ENCODE results near the gene ACTR1A.
A peak's percentile ranks its signal among the peaks of the same experiment; 100 is the strongest.

The ACTR1A gene

GRCh38 chr10:102433619-102434046 is 68.9 kb downstream of the ACTR1A start:
- no peak overlapping the region for H3K27ac ChIP-seq (ENCODE audit: low read length, poor library complexity, severe bottlenecking)
- no peak overlapping the region for H3K4me3 ChIP-seq (ENCODE audit: insufficient read depth in 1 of 2, low read depth in 1 of 2, low read length in 2 of 2)
- H2BK15ac ChIP-seq (ENCODE audit: low read depth, poor library complexity, severe bottlenecking) = peak overlapping the region; percentile 36
- H3K36me3 ChIP-seq (ENCODE audit: control insufficient read depth in 1 of 2, insufficient read depth in 2 of 2, low read depth in 1 of 2, low read length in 2 of 2) = peaks cover 4% of the 10 kb centered on the region in 2 experiments
- no peak overlapping the region for H2AK5ac ChIP-seq (ENCODE audit: low read length, severe bottlenecking)
- no peaks in the 10 kb centered on the region for H3K9me3 ChIP-seq (ENCODE audit: control insufficient read depth, low read length)
- no peak overlapping the region for H3K18ac ChIP-seq (ENCODE audit: low read depth in 1 of 2, low read length in 2 of 2)
- H2BK120ac ChIP-seq (ENCODE audit: low read depth, low read length) = no peak overlapping the region
- H3K14ac ChIP-seq (ENCODE audit: low read length in 2 of 2) = peak overlapping the region in 1 of 2 experiments; percentile 68
- no peak overlapping the region for H3K23ac ChIP-seq (ENCODE audit: low read length in 2 of 2)
- no peak overlapping the region for H2AFZ ChIP-seq (ENCODE audit: low read depth, low read length)
- H3K9ac ChIP-seq (ENCODE audit: low read length) = no peak overlapping the region
- H3K4me1 ChIP-seq (ENCODE audit: control insufficient read depth, insufficient read depth, low read depth, low read length) = peaks cover 17% of the 10 kb centered on the region
- no peak overlapping the region for H3K4ac ChIP-seq (ENCODE audit: low read depth in 1 of 2, low read length in 2 of 2)
- H3K27me3 ChIP-seq (ENCODE audit: control insufficient read depth in 1 of 2, insufficient read depth in 1 of 2, low read length in 2 of 2) = peaks cover 0 to 32% of the 10 kb centered on the region in 2 experiments
- peaks cover 15% of the 10 kb centered on the region for H3K79me1 ChIP-seq (replicated peaks; ENCODE audit: low read length, poor library complexity, severe bottlenecking)
- peak overlapping the region; percentile 36 for H4K8ac ChIP-seq (ENCODE audit: low read length)
- WGBS = 89% methylated on average over 5 of the region's 5 CpGs
- DNase-seq = no peak
- H2BK12ac ChIP-seq (ENCODE audit: low read length in 2 of 2) = peak overlapping the region; percentile 67 to 81
- H2BK5ac ChIP-seq (ENCODE audit: low read depth, low read length, poor library complexity, severe bottlenecking) = no peak overlapping the region
- no peak overlapping the region for H3K4me2 ChIP-seq (ENCODE audit: low read length, poor library complexity, severe bottlenecking)
- peak overlapping the region; percentile 48 for H4K91ac ChIP-seq (ENCODE audit: low read length)

- peak within 1 kb of the TSS; percentile 81 to 97 for H3K4me3 ChIP-seq (ENCODE audit: insufficient read depth in 1 of 2, low read depth in 1 of 2, low read length in 2 of 2)
- H3K18ac ChIP-seq (ENCODE audit: low read depth in 1 of 2, low read length in 2 of 2) = peak within 1 kb of the TSS; percentile 65 to 72
- H3K36me3 ChIP-seq (ENCODE audit: control insufficient read depth in 1 of 2, insufficient read depth in 2 of 2, low read depth in 1 of 2, low read length in 2 of 2) = peaks cover 4% of the 10 kb centered on the region in 2 experiments
- H2BK5ac ChIP-seq (ENCODE audit: low read depth, low read length, poor library complexity, severe bottlenecking) = no peak within 1 kb of the TSS
- WGBS = under 1% methylated on average over 32 of the region's 52 CpGs
- H3K27me3 ChIP-seq (ENCODE audit: control insufficient read depth in 1 of 2, insufficient read depth in 1 of 2, low read length in 2 of 2) = peaks cover 0 to 32% of the 10 kb centered on the region in 2 experiments
- peak within 1 kb of the TSS; percentile 57 for H2AK5ac ChIP-seq (ENCODE audit: low read length, severe bottlenecking)
- H2BK120ac ChIP-seq (ENCODE audit: low read depth, low read length) = peak within 1 kb of the TSS; percentile 65
- peak within 1 kb of the TSS; percentile 80 for H2BK15ac ChIP-seq (ENCODE audit: low read depth, poor library complexity, severe bottlenecking)
- no peak within 1 kb of the TSS for H3K23ac ChIP-seq (ENCODE audit: low read length in 2 of 2)
- DNase-seq = peak; percentile 97
- peak within 1 kb of the TSS; percentile 89 for H4K8ac ChIP-seq (ENCODE audit: low read length)
- H4K91ac ChIP-seq (ENCODE audit: low read length) = peak within 1 kb of the TSS; percentile 20
- no peaks in the 10 kb centered on the region for H3K9me3 ChIP-seq (ENCODE audit: control insufficient read depth, low read length)
- peak within 1 kb of the TSS; percentile 39 to 80 for H3K4ac ChIP-seq (ENCODE audit: low read depth in 1 of 2, low read length in 2 of 2)
- peak within 1 kb of the TSS in 1 of 2 experiments; percentile 39 for H3K14ac ChIP-seq (ENCODE audit: low read length in 2 of 2)
- H2BK12ac ChIP-seq (ENCODE audit: low read length in 2 of 2) = peak within 1 kb of the TSS in 1 of 2 experiments; percentile 81
- peaks cover 17% of the 10 kb centered on the region for H3K4me1 ChIP-seq (ENCODE audit: control insufficient read depth, insufficient read depth, low read depth, low read length)
- H3K9ac ChIP-seq (ENCODE audit: low read length) = peak within 1 kb of the TSS; percentile 97
- H2AFZ ChIP-seq (ENCODE audit: low read depth, low read length) = peak within 1 kb of the TSS; percentile 7
- H3K4me2 ChIP-seq (ENCODE audit: low read length, poor library complexity, severe bottlenecking) = peak within 1 kb of the TSS; percentile 72
- peak within 1 kb of the TSS; percentile 14 for H3K27ac ChIP-seq (ENCODE audit: low read length, poor library complexity, severe bottlenecking)
- H3K79me1 ChIP-seq (replicated peaks; ENCODE audit: low read length, poor library complexity, severe bottlenecking) = peaks cover 17% of the 10 kb centered on the region
Measured at GRCh38 chr10:102432162-102432950, 70.2 kb downstream of the ACTR1A start, which contains the start of gene CUEDC2. Gene CUEDC2 (minus strand): TSS chr10:102432574. CDS start chr10:102425188, 7,386 bp downstream.

GRCh38 chr10:102431452-102432124 is 70.9 kb downstream of the ACTR1A start:
- no peak overlapping the region for H3K23ac ChIP-seq (ENCODE audit: low read length in 2 of 2)
- H3K4me3 ChIP-seq (ENCODE audit: insufficient read depth in 1 of 2, low read depth in 1 of 2, low read length in 2 of 2) = peak overlapping the region; percentile 81 to 97
- H3K9me3 ChIP-seq (ENCODE audit: control insufficient read depth, low read length) = no peaks in the 10 kb centered on the region
- peaks cover 0 to 32% of the 10 kb centered on the region in 2 experiments for H3K27me3 ChIP-seq (ENCODE audit: control insufficient read depth in 1 of 2, insufficient read depth in 1 of 2, low read length in 2 of 2)
- peaks cover 17% of the 10 kb centered on the region for H3K4me1 ChIP-seq (ENCODE audit: control insufficient read depth, insufficient read depth, low read depth, low read length)
- peak overlapping the region in 1 of 2 experiments; percentile 72 for H3K18ac ChIP-seq (ENCODE audit: low read depth in 1 of 2, low read length in 2 of 2)
- peak overlapping the region; percentile 97 for H3K9ac ChIP-seq (ENCODE audit: low read length)
- peak overlapping the region; percentile 7 for H2AFZ ChIP-seq (ENCODE audit: low read depth, low read length)
- 24% methylated on average over 4 of the region's 4 CpGs for WGBS
- H2BK5ac ChIP-seq (ENCODE audit: low read depth, low read length, poor library complexity, severe bottlenecking) = no peak overlapping the region
- H2BK12ac ChIP-seq (ENCODE audit: low read length in 2 of 2) = peak overlapping the region in 1 of 2 experiments; percentile 32
- peak overlapping the region in 1 of 2 experiments; percentile 39 for H3K14ac ChIP-seq (ENCODE audit: low read length in 2 of 2)
- no peak overlapping the region for H2BK120ac ChIP-seq (ENCODE audit: low read depth, low read length)
- H4K91ac ChIP-seq (ENCODE audit: low read length) = peak overlapping the region; percentile 20
- H2AK5ac ChIP-seq (ENCODE audit: low read length, severe bottlenecking) = peak overlapping the region; percentile 57
- peaks cover 4% of the 10 kb centered on the region in 2 experiments for H3K36me3 ChIP-seq (ENCODE audit: control insufficient read depth in 1 of 2, insufficient read depth in 2 of 2, low read depth in 1 of 2, low read length in 2 of 2)
- DNase-seq = peak; percentile 46
- peak overlapping the region; percentile 39 to 80 for H3K4ac ChIP-seq (ENCODE audit: low read depth in 1 of 2, low read length in 2 of 2)
- peak overlapping the region; percentile 14 for H3K27ac ChIP-seq (ENCODE audit: low read length, poor library complexity, severe bottlenecking)
- no peak overlapping the region for H2BK15ac ChIP-seq (ENCODE audit: low read depth, poor library complexity, severe bottlenecking)
- peaks cover 17% of the 10 kb centered on the region for H3K79me1 ChIP-seq (replicated peaks; ENCODE audit: low read length, poor library complexity, severe bottlenecking)
- peak overlapping the region; percentile 72 for H3K4me2 ChIP-seq (ENCODE audit: low read length, poor library complexity, severe bottlenecking)
- peak overlapping the region; percentile 89 for H4K8ac ChIP-seq (ENCODE audit: low read length)

- Histone ChIP-seq H2BK120ac (ENCODE audit: low read depth, low read length) (no peak overlapping the region), H3K36me3 (ENCODE audit: control insufficient read depth in 1 of 2, insufficient read depth in 2 of 2, low read depth in 1 of 2, low read length in 2 of 2) (peaks cover 10 to 11% of the 10 kb centered on the region in 2 experiments), H3K23ac (ENCODE audit: low read length in 2 of 2) (no peak overlapping the region), H3K9ac (ENCODE audit: low read length) (no peak overlapping the region), H4K91ac (ENCODE audit: low read length) (no peak overlapping the region), H3K4me2 (ENCODE audit: low read length, poor library complexity, severe bottlenecking) (no peak overlapping the region), H2AFZ (ENCODE audit: low read depth, low read length) (no peak overlapping the region), H2BK5ac (ENCODE audit: low read depth, low read length, poor library complexity, severe bottlenecking) (no peak overlapping the region), H3K14ac (ENCODE audit: low read length in 2 of 2) (no peak overlapping the region), H4K8ac (ENCODE audit: low read length) (no peak overlapping the region), H3K4me3 (ENCODE audit: insufficient read depth in 1 of 2, low read depth in 1 of 2, low read length in 2 of 2) (no peak overlapping the region), H3K27me3 (ENCODE audit: control insufficient read depth in 1 of 2, insufficient read depth in 1 of 2, low read length in 2 of 2) (peaks cover 0 to 10% of the 10 kb centered on the region in 2 experiments), H3K79me1 (replicated peaks; ENCODE audit: low read length, poor library complexity, severe bottlenecking) (peaks cover 29% of the 10 kb centered on the region), H2BK15ac (ENCODE audit: low read depth, poor library complexity, severe bottlenecking) (no peak overlapping the region), H3K9me3 (ENCODE audit: control insufficient read depth, low read length) (no peaks in the 10 kb centered on the region), H3K18ac (ENCODE audit: low read depth in 1 of 2, low read length in 2 of 2) (no peak overlapping the region), H3K27ac (ENCODE audit: low read length, poor library complexity, severe bottlenecking) (no peak overlapping the region), H2AK5ac (ENCODE audit: low read length, severe bottlenecking) (no peak overlapping the region), H3K4me1 (ENCODE audit: control insufficient read depth, insufficient read depth, low read depth, low read length) (peaks cover 12% of the 10 kb centered on the region), H2BK12ac (ENCODE audit: low read length in 2 of 2) (no peak overlapping the region), H3K4ac (ENCODE audit: low read depth in 1 of 2, low read length in 2 of 2) (no peak overlapping the region)
- WGBS = 91% methylated on average over 7 of the region's 8 CpGs
- DNase-seq = no peak
Measured at GRCh38 chr10:102429468-102429867, 73.0 kb downstream of the ACTR1A start.
